Activated naive CD4-positive, alpha-beta T cell treated with anti-CD3 and anti-CD28 coated beads, Interleukin-2, amount 10 ng/mL, durations not matched to agents 7 days and 5 days (primary cell): ENCODE results near the gene USP35.

Source experiments
- CTCF ChIA-PET: fragments of 350-600 bp; sonication (Branson Sonifier 250); formaldehyde crosslinking; loops from one replicate; lab custom pipeline; 2021; ENCODE audit warnings: antibody characterized with exemption; lab: Charles Lee
- DNase-seq: peaks from one replicate; pipeline ENCODE4 v3.0.0-alpha.2; 2020
- H3K27ac Mint-ChIP-seq: one replicate; pipeline ENCODE4 v1.8.0; 2021; ENCODE audit warnings: mild to moderate bottlenecking, moderate library complexity, mixed read lengths
- H3K27me3 Mint-ChIP-seq: one replicate; pipeline ENCODE4 v1.8.0; 2021; ENCODE audit warnings: mild to moderate bottlenecking, mixed read lengths
- H3K36me3 Mint-ChIP-seq: one replicate; pipeline ENCODE4 v1.8.0; 2021; ENCODE audit warnings: mixed read lengths
- H3K4me1 Mint-ChIP-seq: one replicate; pipeline ENCODE4 v1.8.0; 2021; ENCODE audit warnings: mixed read lengths
- H3K4me3 Mint-ChIP-seq: one replicate; pipeline ENCODE4 v1.8.0; 2021; ENCODE audit warnings: mild to moderate bottlenecking, moderate library complexity, mixed read lengths
- H3K9me3 Mint-ChIP-seq: one replicate; pipeline ENCODE4 v1.8.0; 2021; ENCODE audit warnings: mixed read lengths

The USP35 gene

GRCh38 chr11:78234006-78234405, 45.3 kb downstream of the USP35 start:
- no peak for DNase-seq
- Mint-ChIP-seq H3K27me3 (no peaks in the 10 kb centered on the region), H3K27ac (no peak overlapping the region), H3K9me3 (peaks cover 13% of the 10 kb centered on the region), H3K4me1 (peaks cover 15% of the 10 kb centered on the region), H3K36me3 (peaks cover 30% of the 10 kb centered on the region), H3K4me3 (no peak overlapping the region)
- CTCF ChIA-PET = no interaction called here

- peaks cover 40% of the 10 kb centered on the region for H3K36me3 Mint-ChIP-seq
- CTCF ChIA-PET = no interaction called here
- H3K9me3 Mint-ChIP-seq = peaks cover 29% of the 10 kb centered on the region
- no peak overlapping the region for H3K4me3 Mint-ChIP-seq
- no peak for DNase-seq
- H3K4me1 Mint-ChIP-seq = no peaks in the 10 kb centered on the region
- H3K27ac Mint-ChIP-seq = no peak overlapping the region
- peaks cover 6% of the 10 kb centered on the region for H3K27me3 Mint-ChIP-seq
Observed at GRCh38 chr11:78237293-78238046, 48.8 kb downstream of the USP35 start.

- Mint-ChIP-seq H3K27me3 (peaks cover 6% of the 10 kb centered on the region), H3K36me3 (peaks cover 47% of the 10 kb centered on the region), H3K9me3 (peaks cover 31% of the 10 kb centered on the region), H3K27ac (no peak overlapping the region), H3K4me3 (no peak overlapping the region), H3K4me1 (peaks cover 6% of the 10 kb centered on the region)
- DNase-seq = no peak
- CTCF ChIA-PET = no interaction called here
Observed at GRCh38 chr11:78239781-78240180, 51.1 kb downstream of the USP35 start.

- no peak overlapping the region for H3K4me3 Mint-ChIP-seq
- peaks cover 6% of the 10 kb centered on the region for H3K27me3 Mint-ChIP-seq
- DNase-seq = no peak
- H3K36me3 Mint-ChIP-seq = peaks cover 43% of the 10 kb centered on the region
- peaks cover 31% of the 10 kb centered on the region for H3K9me3 Mint-ChIP-seq
- CTCF ChIA-PET = interaction anchor here (1.4 to 1.5 kb wide), 2 partner anchors 13 to 174 kb away, joined by 3 to 7 read pairs; no protein-coding TSS in a partner anchor
- H3K27ac Mint-ChIP-seq = no peak overlapping the region
- H3K4me1 Mint-ChIP-seq = peaks cover 9% of the 10 kb centered on the region
Observed at GRCh38 chr11:78241475-78241874, 52.8 kb downstream of the USP35 start.

GRCh38 chr11:78244080-78244479, 55.4 kb downstream of the USP35 start:
- Mint-ChIP-seq H3K9me3 (peaks cover 18% of the 10 kb centered on the region), H3K4me1 (peaks cover 9% of the 10 kb centered on the region), H3K27ac (no peak overlapping the region), H3K36me3 (peaks cover 34% of the 10 kb centered on the region), H3K4me3 (no peak overlapping the region), H3K27me3 (peaks cover 6% of the 10 kb centered on the region)
- CTCF ChIA-PET = no interaction called here
- DNase-seq = no peak

GRCh38 chr11:78244546-78245255, 56.0 kb downstream of the USP35 start:
- CTCF ChIA-PET = no interaction called here
- peaks cover 34% of the 10 kb centered on the region for H3K36me3 Mint-ChIP-seq
- peaks cover 18% of the 10 kb centered on the region for H3K9me3 Mint-ChIP-seq
- H3K4me3 Mint-ChIP-seq = no peak overlapping the region
- H3K27ac Mint-ChIP-seq = no peak overlapping the region
- H3K4me1 Mint-ChIP-seq = peaks cover 9% of the 10 kb centered on the region
- no peak for DNase-seq
- peaks cover 6% of the 10 kb centered on the region for H3K27me3 Mint-ChIP-seq

GRCh38 chr11:78248191-78248590, 59.5 kb downstream of the USP35 start:
- H3K4me3 Mint-ChIP-seq = no peak overlapping the region
- no peaks in the 10 kb centered on the region for H3K27me3 Mint-ChIP-seq
- no peak overlapping the region for H3K27ac Mint-ChIP-seq
- CTCF ChIA-PET = interaction anchor here (1.6 kb wide), 1 partner anchor 45 kb away, joined by 3 read pairs; no protein-coding TSS in a partner anchor
- H3K4me1 Mint-ChIP-seq = peaks cover 9% of the 10 kb centered on the region
- H3K9me3 Mint-ChIP-seq = no peaks in the 10 kb centered on the region
- DNase-seq = no peak
- H3K36me3 Mint-ChIP-seq = peaks cover 18% of the 10 kb centered on the region

- Mint-ChIP-seq H3K27ac (no peak overlapping the region), H3K36me3 (peaks cover 18% of the 10 kb centered on the region), H3K4me3 (no peak overlapping the region), H3K9me3 (no peaks in the 10 kb centered on the region), H3K4me1 (peaks cover 9% of the 10 kb centered on the region), H3K27me3 (no peaks in the 10 kb centered on the region)
- DNase-seq = no peak
- CTCF ChIA-PET = interaction anchor here (1.3 to 1.6 kb wide), 2 partner anchors 12 to 46 kb away, joined by 3 read pairs; no protein-coding TSS in a partner anchor
Observed at GRCh38 chr11:78248903-78249302, 60.2 kb downstream of the USP35 start.

GRCh38 chr11:78250099-78250498, 61.4 kb downstream of the USP35 start:
- Mint-ChIP-seq H3K27me3 (no peaks in the 10 kb centered on the region), H3K9me3 (no peaks in the 10 kb centered on the region), H3K4me1 (no peaks in the 10 kb centered on the region), H3K4me3 (no peak overlapping the region), H3K36me3 (peaks cover 14% of the 10 kb centered on the region), H3K27ac (no peak overlapping the region)
- no peak for DNase-seq
- CTCF ChIA-PET = interaction anchor here (1.3 kb wide), 1 partner anchor 11 kb away, joined by 3 read pairs; no protein-coding TSS in a partner anchor

GRCh38 chr11:78251083-78251775, 62.5 kb downstream of the USP35 start:
- H3K36me3 Mint-ChIP-seq = peaks cover 14% of the 10 kb centered on the region
- no peaks in the 10 kb centered on the region for H3K4me1 Mint-ChIP-seq

GRCh38 chr11:78253797-78254196, 65.1 kb downstream of the USP35 start:
- DNase-seq = no peak
- CTCF ChIA-PET = no interaction called here
- no peak overlapping the region for H3K4me3 Mint-ChIP-seq
- no peak overlapping the region for H3K27ac Mint-ChIP-seq
- no peaks in the 10 kb centered on the region for H3K4me1 Mint-ChIP-seq
- H3K9me3 Mint-ChIP-seq = no peaks in the 10 kb centered on the region
- H3K27me3 Mint-ChIP-seq = no peaks in the 10 kb centered on the region
- peaks cover 5% of the 10 kb centered on the region for H3K36me3 Mint-ChIP-seq

More at GRCh38 chr11:78251083-78251775, 62.5 kb downstream of the USP35 start:
- Mint-ChIP-seq H3K27ac (no peak overlapping the region), H3K27me3 (no peaks in the 10 kb centered on the region), H3K9me3 (no peaks in the 10 kb centered on the region), H3K4me3 (no peak overlapping the region)
- CTCF ChIA-PET = no interaction called here
- DNase-seq = no peak

GRCh38 chr11:78254268-78254667, 65.5 kb downstream of the USP35 start:
- Mint-ChIP-seq H3K4me1 (no peaks in the 10 kb centered on the region), H3K36me3 (peaks cover 5% of the 10 kb centered on the region), H3K4me3 (no peak overlapping the region), H3K27ac (no peak overlapping the region), H3K27me3 (no peaks in the 10 kb centered on the region), H3K9me3 (no peaks in the 10 kb centered on the region)
- no peak for DNase-seq
- CTCF ChIA-PET = no interaction called here

GRCh38 chr11:78255919-78256318, 67.2 kb downstream of the USP35 start:
- CTCF ChIA-PET = no interaction called here
- Mint-ChIP-seq H3K9me3 (no peaks in the 10 kb centered on the region), H3K27ac (no peak overlapping the region), H3K27me3 (no peaks in the 10 kb centered on the region), H3K4me3 (no peak overlapping the region), H3K36me3 (peaks cover 1% of the 10 kb centered on the region), H3K4me1 (no peaks in the 10 kb centered on the region)
- DNase-seq = no peak

GRCh38 chr11:78256962-78257361, 68.2 kb downstream of the USP35 start:
- Mint-ChIP-seq H3K27me3 (no peaks in the 10 kb centered on the region), H3K36me3 (peaks cover 1% of the 10 kb centered on the region), H3K27ac (no peak overlapping the region), H3K4me1 (no peaks in the 10 kb centered on the region), H3K9me3 (no peaks in the 10 kb centered on the region), H3K4me3 (no peak overlapping the region)
- no peak for DNase-seq
- CTCF ChIA-PET = interaction anchor here (0.8 kb wide), 1 partner anchor 11 kb away, joined by 4 read pairs; no protein-coding TSS in a partner anchor
